Stimulated activated naive CD4-positive, alpha-beta T cell treated with Interleukin-2 at 50 U/mL for 16 hours (primary cell): Measurements from ENCODE around the gene GDPD5.

Experiments used
- DNase-seq: peaks from one replicate; lab custom pipeline; 2025; lab: John Stamatoyannopoulos, UW

GDPD5 gene

DNA sequence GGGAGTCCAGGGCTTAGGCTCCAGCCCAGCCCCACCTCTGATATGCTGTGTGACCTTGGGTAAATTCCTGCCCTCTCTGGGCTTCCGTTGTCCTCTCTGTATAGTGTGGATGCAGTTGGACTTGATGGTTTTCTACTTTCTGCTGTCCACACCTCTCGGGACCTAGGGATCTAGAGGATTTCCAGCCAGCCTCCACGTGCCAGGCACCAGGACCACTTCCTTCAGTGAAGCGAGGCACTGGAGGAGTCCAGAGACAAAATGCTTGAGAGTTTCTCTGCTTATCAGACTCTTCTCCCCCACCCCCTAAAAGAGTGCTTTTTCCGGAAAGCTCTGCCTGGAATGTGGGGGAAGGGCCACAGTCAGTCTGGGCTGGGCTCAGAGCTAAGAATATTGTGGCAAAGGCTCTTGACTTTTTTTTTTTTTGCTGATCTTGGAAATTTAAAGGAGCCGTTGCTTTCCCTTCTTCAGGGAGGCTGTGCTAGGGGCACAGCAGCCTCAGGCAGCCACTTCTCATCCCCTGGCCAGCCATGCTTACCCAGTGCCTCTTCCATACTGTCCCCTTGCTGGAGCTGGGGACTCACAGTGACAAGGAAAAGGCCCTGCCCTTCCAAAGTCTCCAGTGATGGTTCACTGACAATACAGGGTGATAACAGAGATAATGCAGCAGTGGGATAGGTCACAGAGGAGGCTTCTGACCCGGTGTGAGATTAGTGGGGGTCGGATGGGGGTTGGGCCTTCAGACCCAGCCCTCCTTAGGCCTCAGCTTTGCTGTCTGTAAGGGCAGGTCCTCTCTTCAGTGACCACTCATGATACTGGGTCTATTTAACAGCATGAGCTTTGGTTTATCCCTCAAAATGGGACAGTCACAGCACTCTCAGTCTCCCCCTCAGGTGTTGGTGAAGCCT lies 33.5 kb upstream of the GDPD5 start:
- no peak for DNase-seq

DNA sequence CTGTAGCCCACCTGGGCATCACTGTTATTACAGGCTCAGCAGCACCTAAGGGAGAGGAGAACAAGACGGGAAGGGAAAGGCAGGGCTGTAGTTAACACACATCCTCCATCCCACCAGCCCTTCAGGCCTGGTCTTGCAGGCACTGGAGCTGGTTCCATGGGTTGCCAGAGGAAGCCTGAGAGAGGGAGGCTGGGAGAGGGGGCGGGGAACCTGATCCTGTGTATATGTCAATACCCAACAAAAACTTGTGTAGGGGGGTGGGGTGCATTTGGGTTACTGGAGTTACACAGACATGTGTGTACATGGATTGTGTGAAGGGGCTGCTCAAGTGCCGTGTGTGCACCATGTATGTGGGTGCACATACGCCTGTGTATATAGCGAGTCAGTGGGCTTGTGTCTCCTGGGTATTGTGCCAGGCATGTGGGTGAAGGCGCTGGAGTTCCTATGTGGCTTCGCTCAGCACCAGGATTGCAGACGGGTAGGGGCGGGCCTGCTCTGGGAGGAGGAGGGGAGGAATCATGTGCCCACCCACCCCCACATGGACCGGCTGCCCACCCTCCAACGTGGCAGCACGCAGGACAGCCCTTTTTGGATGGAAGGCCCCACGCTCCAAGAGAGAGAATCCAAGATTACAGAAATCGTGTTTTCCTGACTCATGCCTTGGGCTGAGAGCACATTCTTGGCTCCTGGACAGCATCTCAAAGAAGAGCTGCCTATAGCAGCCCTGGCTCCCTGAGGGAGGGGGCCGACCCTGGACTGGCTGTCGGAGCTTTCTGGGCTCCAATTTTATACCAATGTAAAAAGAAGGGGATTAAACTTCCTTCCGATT lies 32.1 kb upstream of the GDPD5 start:
- no peak for DNase-seq

DNA sequence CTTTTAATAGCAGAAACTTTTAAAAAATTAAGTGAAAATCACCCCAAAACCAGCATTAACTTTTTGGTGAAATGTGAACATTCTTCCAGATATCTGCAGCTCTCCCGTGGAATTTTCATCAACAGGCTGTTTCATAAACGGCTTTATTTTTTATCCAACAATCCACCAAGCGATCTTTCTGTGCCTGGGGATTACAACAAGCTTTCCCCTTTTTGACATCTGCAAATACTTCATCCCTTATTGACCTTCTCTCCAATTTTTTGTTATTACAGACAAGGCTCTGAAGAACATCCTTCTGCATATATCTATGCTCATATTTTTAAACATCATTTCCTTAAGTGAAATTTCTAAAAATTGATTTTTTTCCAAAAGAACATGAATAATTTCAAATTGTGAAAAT lies 30.5 kb upstream of the GDPD5 start:
- no peak for DNase-seq

DNA sequence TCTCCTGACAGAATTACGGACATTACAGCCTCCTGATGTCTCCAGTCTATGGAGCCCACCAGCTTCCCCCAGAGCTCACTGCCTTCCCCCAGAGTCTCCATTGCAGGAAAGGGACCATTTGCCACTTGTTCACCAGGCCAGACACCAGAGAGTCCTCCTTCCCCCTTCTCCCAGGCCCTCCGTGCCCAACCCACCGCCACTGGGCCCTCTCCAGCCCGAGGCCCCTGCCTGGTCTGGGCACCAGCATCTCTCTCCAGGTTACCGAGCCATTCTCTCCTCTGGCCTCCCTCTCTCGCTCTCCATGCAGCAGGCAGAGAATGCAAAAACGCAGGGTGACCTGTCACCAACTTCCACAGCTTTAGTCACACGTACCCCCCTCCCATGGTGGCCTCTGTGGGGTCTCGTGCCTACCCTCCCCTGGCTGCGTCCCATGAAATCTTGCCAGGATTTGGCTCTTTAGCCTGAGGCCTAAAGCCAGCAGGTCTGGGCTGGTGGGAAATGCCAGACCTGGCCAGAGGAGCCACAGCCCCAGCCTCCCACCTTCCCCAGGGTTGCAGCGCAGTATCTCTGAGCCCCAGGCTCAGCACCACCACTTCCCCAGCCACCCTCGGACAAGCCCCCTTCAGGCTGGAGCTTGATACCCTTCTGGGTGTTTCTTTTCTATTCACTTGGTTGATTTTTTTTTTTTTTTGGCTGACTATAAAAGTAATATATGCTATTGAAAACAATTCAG lies 29.5 kb upstream of the GDPD5 start:
- DNase-seq: no peak

DNA sequence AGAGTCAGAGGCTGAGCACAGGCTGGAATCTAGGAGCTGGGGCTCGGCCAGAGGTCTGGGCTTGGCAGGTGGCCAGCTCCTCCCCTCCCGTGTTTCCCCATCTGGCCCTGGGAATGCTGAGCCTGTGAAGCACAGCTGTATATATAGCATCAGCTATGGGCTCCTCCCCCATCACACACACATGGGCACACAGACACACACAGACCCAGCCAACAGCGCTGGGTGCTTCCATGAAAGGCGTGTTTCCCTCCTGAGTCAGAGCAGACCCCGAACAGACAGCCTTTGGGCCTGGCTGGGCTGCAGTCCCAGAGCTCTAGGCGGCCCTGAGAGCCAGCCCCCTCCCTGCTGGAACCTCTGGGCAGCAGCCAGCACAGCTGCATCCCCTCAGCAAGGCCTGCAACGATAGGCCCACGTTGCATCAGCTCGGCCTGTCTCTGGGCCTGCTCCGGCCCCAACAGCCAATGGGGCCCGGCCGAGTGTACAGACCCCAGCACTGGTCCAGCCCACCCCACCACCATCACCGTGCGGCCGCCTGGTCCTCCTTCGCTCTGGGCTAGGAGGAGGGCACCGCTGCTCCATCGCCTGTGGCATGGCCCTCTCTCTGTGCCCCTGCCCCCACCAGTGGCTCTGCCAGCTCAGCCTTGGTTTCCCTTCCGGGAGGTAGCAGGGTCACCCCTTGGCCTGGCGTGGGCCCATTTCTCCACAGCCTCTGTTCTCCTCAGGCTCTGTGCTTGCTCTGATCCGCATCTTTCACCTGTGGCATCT lies 28.7 kb upstream of the GDPD5 start:
- no peak for DNase-seq

DNA sequence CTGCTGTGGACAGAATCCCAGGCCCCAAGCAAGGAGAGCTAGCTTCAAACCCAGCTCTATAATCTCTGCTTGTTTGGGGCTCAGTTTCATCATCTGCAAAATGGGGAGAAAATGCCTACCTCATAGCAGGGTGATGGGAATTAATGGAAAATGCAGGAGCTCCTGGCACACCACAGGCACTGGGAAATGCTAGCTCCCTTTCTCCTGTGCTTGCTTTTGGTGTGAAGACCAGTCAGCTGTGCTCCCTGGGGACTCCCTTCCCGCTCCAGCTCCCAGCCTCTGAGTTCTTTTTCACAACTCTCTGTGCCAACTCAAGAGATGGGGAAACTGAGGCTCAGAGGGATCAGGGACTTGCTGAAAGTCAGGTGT lies 28.1 kb upstream of the GDPD5 start:
- DNase-seq: no peak

DNA sequence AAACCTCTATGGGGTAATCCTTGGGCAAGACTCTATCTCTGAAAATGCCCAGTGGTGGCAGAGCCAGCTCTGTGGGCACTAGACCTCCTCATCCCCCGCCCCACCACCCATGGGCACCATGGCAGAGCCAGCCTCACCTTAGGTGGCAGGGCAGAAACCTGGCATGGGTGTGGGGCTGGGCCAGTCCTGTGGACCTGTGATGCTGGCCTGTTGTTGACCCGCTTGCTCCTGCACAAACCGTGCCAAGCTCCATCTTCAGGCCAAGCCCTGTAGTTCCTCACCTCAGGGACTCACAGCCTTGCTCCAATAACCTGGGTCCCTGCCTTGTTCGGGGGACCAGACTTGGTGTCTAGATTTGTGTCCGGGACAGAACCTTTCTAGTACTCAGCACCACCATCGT lies 27.4 kb upstream of the GDPD5 start:
- DNase-seq: no peak

DNA sequence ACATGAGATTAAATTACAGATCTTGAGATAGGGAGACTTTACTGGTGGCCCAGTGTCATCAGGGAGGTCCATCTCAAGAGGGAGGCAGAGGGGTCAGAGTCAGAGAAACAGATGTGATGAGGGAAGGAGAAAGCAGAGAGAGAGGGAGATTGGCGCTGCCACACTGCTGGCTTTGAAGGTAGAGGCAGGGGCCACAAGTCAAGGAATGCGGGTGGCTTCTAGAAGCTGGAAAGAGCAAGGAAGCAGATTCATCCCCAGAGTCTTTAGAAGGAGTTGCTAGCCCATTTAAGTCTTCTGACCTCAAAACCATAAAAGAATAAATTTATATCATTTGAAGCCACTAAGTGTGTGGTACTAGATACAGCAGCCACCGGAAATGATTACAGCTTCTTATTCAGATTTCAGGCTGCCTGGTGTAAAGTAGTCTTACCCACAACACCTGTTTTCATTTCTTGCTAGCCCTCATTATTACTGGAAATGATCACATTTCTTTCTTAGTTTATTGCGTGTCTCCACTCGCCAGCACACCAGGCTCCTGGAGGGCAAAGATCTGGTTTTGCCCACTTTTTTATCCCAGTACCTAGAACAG lies 23.7 kb upstream of the GDPD5 start:
- DNase-seq: no peak

DNA sequence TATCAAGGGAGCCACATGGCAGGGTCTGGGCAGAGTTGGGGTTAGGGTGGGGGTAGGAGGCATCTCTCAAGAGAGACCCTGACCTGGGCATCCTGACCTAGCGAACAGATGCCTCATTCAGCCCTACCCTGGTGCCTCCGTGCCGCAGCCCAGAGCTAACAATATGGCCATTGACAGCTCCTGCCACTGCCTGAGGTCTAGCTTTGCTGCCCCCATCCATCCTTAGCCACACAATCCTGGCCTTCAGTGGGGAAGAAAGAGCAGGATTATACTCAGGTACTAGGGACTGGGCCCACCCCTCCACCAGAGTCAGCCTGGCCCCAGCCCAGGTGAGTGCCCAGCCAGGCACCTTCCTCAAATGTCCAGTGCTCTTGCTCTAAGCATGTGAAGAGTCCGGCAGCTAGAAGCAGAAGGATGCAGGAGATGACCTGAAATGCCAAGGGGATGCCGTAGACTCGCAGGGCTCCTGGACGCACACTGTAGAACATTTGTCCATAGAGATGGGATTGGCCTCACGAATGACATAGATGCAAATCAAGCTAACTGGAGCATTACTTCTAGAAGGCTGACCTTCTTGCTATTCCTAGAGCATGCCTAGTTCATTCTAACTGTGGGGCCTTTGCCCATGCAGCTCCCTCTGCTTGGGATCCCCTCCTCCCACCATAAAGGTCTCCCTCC lies 23.0 kb upstream of the GDPD5 start:
- no peak for DNase-seq

DNA sequence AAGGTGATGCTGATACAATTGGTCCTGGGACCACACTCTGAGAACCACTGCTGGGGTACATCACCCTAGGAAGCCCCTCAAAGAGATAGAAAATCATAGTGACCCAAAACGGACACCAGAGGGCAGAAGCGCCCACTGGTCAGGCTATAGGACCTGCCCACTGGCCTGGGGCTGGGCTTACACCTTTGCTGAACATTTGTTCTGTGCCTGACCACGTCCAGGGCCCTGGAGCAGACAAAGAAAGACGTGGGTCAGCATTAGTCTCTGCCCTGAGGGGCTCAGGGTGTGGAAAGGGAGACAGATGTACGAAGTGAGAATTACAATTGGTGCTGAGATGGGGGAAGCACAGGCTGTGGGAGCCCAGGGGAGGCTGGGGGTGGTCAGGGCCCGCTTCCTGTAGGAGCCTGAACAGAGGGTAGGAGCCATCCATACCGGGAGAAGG lies 21.9 kb upstream of the GDPD5 start:
- no peak for DNase-seq

DNA sequence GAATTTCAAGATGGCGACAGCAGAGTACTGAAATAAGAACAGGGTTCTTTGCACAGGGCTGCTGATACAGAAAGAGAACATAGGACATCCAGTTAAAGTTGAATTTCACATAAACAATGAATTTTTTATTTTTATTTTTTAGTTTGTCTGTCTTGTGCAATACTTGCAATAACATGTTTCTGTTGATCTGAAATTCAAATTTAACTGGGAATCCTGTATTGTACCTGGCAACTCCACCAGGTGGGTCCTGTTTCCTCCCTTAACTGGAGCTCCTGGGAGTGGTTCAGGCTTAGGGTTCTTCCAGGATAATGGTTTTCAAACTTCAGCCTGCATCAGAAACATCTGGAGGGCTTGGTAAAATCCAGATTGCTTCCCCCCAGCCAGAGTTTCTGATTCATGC lies 21.4 kb upstream of the GDPD5 start:
- no peak for DNase-seq

DNA sequence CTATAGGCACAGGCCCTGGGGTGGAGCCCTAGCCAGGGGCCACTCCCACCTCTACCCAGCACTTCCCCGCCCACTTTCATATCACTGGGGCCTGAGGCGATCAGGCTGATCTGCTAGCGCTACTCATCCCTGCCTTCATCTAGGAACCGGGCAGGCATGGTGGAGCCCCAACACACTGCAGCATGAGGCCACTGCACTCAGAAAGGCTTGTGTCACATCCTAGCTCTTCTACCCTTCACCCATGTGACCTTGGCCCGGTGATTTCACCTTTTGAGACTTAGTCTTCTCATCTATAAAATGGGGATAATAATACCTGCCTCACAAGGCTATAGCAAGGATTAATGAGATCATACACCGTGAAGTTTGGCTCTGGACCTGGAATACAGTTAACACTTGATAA lies 18.1 kb upstream of the GDPD5 start:
- DNase-seq: no peak

DNA sequence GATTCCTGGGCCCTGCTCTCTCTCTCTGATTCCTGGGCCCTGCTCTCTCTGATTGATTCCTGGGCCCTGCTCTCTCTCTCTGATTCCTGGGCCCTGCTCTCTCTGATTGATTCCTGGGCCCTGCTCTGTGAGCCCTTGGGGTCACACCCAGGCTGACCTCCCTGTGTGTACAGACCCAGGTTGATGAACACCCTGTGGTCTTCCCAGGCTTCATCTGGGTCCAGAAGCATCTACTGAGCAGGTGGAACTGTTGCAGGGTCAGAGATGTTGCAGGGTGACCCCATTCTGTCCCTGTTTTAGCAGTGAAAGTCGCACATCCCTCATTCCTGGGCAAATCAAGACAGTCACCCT lies 16.3 kb upstream of the GDPD5 start:
- DNase-seq: no peak

DNA sequence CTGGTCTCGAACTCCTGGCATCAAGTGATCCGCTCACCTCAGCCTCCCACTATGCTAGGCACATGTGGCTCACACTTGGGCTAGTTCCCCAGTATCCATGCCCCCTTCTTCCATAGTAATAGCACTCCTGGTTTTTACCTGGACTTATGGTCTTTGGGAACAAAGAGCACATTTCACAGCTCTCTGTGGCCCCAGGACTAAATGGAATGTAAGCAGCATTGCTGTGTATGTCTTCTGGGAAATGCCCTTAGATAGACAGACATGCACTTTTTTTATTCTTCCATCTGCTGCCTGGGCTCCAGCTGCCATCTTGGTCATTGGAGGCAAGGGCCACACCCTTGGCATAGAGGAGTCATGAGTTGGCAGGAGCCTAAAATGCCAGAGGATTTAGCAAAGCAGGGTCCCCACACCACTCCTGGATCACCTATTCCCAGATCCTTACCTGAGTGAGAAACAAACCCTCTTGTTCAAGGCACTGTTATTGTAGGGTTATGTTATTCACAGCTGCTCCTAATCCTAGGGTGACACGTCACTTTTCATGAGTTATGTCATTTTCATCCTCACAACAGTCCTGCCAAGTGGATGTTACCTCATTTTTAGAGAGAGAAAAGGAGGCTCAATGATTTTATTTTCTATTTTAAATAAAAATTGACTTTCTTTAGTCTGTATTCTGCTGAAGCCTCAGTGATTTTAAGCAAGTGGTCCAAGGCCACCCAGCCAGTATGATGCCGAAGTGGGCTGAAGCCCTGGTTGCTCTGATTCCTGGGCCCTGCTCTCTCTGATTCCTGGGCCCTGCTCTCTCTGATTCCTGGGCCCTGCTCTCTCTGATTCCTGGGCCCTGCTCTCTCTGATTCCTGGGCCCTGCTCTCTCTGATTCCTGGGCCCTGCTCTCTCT lies 15.7 kb upstream of the GDPD5 start:
- DNase-seq: no peak

DNA sequence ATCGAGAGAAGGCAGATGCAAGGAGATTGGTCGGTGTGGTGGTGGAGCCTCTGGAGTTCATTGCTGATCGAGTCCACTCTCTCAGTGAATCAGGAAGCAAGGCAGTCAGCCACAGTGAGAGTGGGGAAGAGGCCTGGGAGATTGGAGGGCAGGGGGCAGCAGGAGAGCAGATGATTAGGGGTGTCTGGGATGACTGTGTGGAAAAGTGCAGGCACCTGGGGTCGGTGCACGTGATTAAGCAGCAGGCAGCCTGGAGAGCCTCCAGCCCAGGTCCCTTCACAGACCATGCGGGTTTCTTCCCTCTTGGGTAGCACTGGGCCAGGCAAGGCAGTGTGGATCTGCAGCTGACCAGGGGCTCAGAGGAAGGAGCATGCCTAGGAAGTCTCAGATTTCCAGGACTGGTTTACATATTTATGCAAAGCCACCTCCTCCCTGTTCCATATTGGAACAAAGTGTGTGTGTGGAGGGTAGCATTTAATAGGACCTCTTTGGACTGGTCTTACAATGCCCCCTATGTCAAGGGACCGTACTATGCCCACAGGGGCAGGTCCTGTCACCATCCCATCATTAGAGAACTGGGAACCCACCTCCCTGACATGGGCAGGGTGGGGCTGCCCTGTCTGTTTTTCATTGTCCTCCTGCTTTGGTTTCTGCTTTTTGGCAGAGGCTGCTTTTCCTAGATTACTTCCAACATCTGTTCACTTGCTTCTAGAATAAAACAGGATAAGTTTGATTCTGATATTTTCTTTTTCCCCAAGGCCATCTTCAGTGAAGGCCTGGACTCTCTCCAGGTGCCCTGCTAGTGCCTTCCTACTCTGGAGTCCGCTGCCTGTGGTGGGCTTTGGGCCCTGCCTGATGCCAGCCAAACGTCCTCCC lies 14.0 kb upstream of the GDPD5 start:
- DNase-seq: no peak

DNA sequence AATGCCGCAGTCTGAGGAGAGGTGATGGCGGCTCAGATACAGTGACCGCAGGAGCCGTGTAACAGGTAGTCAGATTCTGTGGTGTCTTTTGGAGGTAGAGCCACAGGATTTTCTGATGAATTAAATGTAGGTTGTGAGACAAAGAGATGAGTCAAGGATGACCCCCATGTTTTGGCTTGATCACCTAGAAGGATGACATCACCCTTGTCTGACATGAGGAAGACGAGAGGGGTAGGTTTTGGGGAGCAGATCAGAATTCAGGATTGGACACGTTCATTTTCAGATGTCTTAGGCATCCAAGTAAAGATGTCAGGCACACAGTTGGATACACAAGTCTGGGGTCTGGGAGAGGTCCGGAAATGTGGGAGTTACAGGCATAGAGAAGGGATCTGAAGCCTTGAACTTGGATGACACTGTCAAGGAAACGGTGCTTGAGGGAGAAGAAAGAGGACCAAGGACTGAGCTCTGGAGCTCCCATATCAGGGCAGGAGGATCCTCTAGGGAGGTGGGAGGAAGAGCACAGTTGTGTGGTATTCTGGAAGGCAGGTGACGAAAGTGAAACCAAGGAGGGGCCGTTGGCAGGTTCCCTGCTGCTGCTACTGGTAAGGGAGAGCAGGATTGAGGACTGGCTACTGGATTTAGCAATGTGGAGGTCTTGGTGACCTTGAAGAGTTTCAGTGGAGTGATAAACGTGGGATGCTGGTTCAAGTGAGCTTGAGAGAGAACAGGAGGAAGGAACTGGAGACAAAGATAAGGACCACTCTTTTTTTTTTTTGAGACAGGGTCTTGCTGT lies 12.6 kb upstream of the GDPD5 start:
- DNase-seq: no peak

DNA sequence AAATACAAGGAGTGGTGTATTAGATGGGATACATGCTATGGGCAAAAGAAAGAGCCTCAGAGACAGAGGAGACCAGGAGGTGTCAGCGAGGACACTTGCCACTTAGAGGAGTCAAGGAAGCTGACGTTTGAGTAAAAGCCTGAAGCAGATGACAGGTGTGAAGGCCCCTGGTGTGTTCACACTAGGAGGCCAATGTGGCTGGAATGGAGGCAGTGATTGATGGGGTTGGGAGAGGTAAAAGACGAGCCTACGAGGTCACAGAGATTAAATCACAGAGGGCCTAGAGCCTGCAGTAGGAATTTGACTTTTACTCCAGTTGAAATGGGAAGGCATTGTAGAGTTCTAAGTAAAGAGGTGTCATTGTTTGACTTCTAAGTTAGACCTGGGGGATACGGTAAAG lies 12.0 kb upstream of the GDPD5 start:
- DNase-seq: no peak
